Left kidney (tissue), 2 donors: Measurements from ENCODE around the gene RREB1. TPM values are rescaled to one million over a fixed set of nuclear protein-coding genes. Genes with fewer than 3 reads are reported as not detected.

ENCODE experiments used
- DNase-seq: peaks from one replicate; pipeline ENCODE4 v3.0.0-alpha.2; 2013
- polyA plus RNA-seq: library from polyadenylated mRNA; unstranded; fragments of 120-200 nt; gene quantifications from one replicate; pipeline ENCODE4 v1.2.1, GENCODE V29; 2013; ENCODE audit not compliant: insufficient read length

Gene RREB1
- polyA plus RNA-seq, 1 donor: 23.9 TPM

DNA sequence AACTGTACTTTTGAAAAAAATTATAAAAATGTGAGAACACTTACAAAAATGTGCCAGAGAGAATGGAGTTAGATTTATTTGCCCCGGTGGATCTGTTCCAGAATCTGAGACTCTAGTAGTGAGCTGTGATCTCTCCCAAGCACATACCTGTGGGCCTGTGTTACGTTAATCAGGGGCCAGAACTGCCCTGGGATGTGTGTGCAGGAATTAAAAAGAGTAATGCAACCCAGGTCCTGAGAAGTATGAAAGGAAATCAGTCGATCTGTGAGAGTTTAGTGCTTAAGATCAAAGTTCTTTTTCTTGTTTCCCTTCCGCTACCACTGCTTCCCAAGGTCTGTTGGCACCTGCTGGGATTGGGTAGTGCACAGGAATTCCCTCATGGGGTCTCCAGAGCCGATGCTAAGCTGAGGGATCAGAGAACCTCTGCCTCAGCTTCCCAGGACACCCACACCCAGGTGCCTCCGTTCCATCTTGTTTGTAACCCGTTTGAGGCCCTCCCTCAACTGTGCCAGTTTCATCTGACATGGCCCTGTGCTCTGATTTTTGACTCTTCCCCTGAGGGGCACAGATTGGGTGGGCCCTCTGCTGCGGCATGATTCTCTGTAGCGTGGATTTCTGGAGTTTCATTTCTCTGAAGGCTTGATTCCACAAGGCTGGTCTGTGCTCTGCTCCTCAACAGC lies 87.7 kb downstream of the RREB1 start:
- no peak for DNase-seq

DNA sequence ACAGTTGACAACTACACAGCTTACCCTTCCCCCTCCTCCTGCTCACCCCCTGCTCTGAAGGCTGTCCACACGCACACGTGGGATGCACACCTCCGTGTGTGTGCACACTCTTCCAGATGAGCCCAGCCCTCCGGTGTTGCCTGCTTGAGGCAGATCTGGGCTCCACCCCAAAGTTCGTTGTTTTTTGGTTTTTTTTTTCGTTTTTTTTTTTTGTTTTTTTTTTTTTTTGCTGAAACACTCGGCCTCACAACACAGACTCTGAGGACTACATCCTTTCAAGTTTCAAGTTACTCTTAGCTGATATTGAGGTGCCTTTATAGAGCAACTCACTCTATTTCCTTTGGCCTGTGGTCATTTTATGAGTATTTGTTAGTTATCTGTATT lies 88.2 kb downstream of the RREB1 start:
- DNase-seq: no peak

DNA sequence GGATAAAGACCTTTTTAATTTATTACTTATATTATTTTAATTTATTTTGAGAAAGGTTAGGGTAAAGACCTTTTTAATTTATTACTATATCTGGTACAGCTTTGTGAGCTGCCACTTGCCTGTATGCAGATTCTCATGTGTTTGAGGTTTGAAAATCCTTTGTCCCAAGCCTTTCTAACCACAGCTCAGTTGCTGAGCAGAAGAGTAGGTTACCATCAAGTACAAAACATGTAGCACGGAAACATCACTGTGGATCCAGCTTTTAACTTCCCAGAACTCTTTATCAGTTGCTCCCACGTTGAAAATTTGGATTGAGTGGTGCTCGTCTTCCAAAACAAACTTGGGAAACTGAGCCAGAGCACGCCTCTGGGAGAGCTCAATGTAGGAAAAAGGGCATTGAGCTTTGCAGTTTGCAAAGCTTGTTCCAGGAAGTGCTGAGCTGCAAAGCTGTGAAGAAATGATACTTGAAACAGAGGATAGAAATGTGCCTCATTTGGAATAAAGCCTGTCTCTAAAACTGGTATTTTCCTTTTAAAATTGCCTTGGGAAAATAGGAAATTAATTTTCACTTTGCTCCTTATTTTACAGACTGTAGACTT lies 89.0 kb downstream of the RREB1 start:
- DNase-seq: no peak

DNA sequence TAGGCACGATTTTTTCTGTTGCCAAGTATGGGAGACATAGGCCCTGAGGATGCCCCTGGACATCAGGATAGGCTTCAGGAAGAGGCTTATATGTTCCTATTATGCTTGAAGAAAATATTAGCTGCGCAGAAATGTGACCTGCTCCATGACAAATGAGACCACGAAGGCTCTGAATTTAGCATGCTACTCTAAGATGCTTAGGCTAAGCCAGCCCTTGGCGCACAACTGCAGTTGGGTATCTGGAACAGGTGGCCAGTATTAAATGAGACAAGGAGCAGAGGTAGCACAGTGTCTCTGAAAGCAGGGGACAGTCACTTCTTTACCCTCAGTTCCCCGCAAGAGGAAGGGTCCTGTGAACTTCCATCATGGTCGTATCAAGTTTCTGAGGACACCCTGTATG lies 90.0 kb downstream of the RREB1 start:
- DNase-seq: no peak

DNA sequence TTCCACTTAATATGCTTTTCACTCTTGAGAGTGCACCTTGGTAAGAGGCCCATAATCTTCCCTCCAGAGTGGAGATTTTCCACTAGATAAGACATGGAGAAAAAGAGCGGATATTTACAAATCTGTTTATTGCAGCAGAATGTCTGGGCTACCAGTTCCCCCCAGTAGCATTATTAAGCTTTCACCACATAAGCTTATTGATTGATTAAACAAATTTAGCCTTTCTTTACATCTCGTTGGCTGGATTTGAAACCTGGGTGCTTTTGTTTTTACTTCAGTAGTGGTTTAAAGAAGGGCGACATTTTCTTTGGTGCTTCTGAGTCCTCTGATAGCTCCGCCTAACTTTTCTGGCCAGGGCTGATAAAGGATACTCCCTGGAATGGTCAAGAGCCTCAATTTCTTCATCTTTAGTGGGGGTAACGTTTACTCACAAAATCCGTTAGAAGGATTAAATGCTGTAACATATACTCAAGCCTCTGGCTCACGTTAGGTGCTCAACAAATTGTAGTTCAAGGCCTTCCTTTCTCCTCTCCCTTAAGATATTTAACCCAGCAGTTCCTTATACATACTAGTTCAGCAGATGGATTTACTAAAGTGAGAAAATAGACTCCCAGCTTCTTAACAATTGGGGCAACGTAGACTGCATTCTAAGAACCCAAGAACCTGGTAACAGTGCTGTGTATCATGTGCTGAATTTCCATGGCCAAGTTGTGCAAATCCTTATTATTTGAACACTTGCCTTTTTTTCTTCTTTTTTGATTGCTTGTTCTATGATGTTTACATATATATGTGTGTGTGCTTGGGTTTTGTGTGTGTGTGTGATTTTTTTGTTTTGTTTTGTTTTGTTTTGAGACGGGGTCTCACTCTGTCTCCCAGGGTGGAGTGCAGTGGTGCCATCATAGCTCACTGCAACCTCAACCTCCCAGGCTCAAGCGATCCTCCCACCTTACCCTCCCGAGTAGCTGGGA lies 91.4 kb downstream of the RREB1 start:
- no peak for DNase-seq

DNA sequence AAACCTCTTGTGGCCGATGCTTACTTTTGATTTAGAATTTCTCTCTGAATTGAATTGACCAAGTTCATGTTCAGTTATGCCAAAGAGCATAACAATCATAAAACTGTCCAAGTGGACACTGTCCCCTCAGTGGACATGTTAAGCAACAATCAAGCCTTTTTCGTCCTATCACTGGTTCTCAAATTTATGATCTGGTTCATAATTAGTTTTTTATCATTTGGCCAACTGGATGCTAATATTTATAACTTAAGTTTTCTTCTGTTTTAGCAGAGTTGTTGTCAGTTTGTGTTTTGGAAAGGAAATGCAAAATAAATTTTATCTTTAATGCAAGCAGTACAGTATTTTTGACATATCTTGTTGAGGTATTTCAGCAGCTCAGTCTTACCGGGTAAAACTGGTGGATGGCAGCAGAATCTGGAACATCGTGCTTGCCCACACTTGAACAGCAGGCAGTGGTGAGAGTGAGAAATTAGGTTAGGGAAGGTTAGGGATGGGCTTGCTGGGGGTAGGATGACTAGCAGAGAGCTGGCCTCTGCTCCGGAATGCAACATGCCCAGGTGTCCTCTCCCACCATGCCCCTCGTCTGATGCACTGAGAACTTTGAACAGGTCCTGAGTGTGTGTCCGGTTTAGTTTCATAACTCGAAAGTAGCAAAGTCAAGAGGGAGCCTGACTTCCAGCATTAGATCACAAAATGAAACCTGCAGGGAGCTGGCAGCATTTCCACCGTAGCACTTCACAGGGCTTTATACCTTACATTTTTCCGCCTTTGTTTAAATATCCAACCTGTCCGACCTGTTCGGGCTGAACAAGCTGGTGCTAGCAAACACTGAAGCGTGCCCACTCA lies 93.1 kb downstream of the RREB1 start:
- DNase-seq: no peak

DNA sequence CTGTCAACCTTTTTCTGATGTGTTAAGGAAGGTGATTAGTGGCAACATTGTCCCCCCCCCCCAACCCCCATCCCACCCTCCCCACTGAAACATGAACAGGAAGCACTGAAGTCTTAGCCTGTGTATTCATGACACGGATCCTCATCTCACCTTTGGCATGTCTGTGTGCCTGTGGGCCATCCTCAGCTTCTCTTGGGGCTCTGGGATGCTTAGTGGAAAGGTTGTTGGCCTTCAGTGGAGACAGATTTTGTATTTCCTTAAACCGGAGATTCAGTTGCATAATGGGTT lies 93.6 kb downstream of the RREB1 start:
- DNase-seq: no peak

DNA sequence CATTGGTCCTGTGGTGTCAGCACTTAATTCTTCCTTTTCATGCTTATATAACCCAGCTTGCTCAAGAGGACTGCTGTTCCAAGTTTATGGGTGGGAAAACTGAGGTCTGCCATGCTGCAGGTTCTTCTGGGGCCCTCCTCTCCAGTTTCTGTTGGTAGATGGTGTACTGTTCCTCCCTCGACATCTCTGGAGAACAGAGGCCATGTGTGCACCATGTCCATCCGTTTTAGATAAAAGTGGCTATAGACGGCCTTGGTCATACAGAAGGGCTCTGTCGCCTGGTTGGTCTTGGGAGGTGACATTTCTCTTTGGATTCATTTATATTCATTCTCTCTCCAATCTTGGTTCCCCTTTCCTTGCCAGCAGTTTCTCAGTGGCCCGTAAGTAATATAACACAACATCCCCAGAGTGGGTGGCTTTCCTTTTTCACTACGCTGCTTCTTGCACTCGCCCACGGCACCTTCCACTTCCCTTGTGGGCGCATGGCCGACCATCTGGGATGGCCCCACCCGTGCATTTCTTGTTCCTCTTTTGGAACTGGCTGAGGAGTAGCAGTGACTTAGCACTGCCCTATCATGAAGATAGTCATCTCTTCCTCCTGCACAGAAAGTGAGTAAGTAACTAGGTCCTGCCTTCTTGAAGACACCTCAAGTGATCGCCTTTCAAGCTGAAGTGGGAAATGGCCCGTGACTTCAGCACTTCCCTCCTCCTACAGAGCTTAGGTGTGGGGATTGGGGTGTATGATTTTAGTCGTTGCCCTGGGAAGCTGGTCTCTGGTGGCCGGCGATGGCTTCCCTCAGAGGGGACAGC lies 94.2 kb downstream of the RREB1 start:
- DNase-seq: no peak

DNA sequence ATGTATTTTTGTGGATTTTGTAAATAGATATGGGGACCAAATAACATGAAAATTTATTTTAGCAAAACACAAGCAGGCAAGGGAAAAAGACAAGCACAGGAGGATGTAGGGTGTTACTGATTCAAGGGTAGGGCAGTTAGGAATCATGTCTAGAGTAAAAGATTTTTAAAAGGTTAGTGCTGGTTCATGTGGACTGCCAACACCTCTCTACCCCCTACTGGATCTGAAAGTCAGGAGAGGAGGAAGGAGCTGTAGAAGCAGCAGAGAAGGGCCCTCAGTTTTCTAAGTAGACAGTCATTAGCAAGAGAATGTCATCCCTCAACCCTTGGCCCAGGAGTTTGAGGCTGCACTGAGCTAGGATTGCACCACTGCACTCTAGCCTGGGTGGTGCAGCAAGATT lies 95.2 kb downstream of the RREB1 start:
- no peak for DNase-seq

DNA sequence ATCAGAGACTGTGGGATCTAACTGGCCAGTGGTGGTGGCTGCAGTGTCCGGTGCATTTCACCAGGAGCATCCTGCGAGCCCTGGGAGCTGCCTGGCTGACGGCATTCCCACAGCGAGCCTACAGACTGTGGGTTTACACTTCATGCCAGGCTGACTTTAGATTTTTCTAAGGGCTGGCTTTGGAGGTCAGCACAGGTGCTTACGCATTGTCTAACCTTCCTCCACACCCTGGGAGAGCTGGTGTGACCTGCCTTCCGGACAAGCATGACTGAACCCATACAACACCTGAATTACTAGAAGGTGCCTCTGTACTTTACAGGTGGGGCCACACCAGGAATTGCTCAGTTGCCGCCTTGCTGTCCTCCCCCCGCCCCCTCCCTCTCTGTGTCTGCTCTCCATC lies 96.2 kb downstream of the RREB1 start:
- no peak for DNase-seq

DNA sequence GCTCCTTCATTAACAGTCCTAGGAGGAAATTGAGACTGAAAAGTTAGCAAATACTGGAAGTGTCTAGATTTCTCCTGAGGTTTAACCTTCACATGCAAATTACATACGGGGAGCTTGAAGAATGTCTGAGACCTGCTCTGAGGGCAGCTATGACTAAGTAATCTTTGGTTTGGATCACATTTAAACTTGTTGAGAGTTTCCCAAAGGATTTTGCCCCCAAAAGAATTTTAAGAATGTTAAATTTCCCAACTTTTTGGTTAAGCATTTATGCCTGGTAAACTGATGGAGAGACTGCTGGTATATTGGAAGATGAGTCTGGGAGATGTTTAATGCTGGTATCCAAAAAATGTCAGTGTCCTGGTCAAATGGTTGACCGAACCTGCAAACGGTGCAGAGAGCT lies 97.0 kb downstream of the RREB1 start:
- no peak for DNase-seq

DNA sequence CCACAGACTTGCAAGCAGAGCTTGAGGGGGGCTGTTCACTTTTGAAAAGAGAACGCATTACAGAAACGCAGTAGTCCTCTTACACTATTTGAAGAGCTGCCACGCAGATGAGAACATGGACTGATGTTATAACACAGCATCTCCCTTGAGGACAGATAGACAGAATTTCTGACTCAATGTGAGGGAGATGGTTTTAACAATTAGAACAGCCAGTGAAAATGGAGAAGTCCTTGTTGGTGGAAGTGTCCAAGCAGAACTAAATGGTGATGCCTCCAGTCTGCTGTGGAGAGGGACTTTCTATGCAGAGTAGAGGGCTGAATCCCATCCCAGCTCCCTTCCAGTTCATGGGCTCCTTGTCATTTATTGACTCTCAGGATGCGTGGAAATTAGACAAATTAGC lies 100.0 kb downstream of the RREB1 start:
- DNase-seq: no peak

DNA sequence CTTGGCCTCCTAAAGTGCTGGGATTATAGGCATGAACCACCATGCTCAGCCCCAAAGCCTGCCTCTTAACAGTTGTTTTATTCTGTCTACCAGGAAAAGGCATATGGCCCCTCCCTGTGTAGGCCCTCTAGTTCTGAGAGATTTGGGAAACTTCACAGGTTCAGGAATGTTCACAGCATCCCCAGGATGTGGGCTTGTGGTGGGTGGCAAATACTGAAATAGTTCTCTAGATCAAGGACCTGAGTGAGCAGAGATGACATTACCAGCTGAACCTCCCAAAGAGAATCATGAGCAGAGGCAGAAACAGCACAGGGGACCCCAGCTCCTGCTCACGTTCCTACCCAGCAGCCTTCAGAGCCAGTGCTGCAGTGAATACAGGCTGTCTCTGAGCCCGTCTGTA lies 105.7 kb downstream of the RREB1 start:
- DNase-seq: no peak

DNA sequence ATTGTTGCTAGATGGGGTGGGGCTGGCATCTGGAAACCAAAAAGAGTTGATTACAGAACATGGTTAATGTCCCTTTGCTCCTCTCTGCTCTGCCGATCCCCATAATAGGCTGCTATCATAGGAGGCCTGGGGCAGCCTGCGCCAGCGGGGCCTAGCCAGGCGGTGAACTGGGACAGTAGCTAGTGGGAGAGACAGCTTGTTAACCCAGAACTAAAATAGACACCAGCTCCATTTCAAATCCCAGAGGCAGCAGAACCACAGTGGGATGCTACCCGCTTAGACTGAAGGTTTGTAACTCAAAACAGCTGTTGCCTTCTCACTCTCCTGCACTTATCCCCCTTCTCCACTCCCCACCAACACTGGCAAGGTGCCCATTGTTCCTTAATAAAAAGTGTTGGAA lies 106.7 kb downstream of the RREB1 start:
- no peak for DNase-seq

DNA sequence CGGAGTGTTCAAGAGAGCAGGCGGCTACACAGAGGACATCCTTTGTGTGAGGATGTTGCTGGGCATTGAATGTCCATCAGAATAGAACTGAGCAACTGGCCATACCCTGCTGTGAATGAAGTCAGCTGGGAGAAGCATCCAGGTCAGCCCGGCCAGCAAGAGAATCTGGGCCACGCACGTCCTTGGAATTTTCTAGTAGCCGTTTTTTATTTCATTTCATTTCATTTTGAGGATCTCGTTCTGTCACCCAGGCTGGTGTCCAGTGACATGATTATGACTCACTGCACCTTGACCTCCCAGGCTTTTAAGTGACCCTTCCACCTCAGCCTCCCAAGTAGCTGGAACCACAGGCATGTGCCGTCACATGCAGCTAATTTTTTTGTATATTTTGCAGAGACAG lies 107.4 kb downstream of the RREB1 start:
- DNase-seq: no peak

DNA sequence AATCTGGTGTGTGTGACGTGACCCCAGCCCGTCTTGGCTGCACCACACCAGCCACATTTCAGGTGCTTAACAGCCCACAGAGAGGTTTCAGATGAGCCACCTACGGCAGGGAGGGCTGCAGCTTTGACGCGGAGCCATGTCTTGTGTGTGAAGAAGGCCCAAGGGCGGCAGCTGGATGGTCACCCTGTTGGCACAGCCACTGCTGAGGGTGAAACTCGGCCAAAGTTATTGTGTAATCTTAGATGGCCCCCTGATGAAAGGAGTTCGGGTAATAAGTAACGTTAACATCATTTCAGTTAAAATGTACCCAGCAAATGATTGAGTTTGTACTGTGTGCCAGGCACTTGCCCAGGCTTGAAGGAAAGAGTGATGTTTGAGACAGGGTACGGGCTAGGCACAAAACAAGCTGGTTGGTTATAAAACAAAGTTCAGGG lies 108.1 kb downstream of the RREB1 start:
- DNase-seq: no peak

DNA sequence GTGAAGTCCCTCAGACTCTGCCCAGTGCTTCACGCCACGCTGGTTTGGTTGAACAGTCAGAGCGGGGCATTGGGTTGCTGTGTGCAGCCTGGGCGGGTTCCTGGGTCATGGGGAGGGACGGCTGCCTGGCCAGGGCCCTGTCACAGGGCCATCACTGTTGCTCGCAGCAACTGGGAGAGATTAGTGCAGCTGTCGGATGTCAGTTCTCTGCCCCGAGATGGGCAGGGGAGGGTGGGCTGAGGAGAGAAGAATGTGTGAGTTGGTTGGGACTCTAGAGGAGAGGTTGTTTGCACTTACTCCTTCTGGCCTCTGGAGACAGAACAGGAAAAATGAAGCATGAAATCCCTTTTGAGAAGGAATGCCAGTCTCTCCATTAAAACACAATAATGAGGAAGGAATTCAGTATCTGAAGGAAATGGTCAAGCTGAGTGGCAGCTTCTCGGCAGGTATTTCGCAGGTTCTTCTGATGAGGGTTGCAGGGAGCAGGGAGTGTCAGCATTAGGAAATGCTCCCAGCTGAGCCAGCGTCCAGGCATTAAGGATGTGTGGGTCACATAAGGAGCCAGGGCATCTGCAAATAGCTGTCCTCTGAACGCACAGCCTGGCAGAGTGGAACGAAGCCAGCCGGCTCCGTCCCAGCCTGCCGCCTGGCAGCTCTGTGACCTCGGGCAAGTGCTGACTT lies 109.3 kb downstream of the RREB1 start:
- no peak for DNase-seq

DNA sequence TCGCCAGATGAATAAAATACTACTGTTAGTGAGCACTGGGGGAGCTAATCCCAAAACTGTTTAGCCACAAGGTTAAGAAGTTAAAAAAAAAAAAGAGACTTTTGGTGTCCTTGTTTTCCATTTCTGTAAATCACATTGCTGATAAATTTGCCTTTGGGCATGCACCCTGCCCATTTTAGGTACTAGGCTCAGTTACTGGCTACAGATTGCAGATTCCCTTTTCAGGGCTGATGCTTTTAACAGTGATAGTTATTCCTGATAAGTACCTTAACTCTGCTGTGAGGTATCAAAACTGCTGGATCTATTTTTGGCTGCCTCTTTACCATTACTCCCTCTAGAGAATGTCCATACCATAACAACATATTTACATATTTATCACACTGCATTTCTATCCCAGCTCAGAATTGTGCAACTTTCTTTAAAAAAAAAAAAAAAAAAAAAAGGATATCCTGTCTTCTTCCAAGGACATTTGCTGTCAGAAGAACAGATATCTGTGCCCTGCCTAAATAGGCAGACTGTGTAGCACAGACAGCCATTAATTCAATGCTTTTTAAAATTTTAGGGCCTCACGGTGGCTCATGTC lies 110.7 kb downstream of the RREB1 start:
- no peak for DNase-seq

DNA sequence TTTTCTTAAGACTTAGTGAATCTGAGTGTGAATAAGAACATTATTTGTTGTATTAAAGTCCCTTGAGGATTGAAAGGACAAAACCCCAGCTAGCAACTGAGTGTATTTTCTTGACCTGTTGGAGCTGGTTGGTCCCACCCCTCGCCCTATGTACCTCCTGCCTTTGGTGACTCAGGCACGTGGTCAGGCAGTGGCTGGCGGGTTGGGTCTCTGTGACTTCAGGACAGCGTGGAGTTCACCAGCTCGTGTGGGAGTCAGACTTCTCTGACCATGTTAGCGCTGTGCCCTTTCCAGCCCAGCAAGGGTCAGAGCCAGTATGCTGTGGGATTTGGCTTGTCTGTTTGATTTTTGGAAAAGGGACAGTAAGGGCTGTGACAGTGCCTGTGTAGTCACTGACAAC lies 111.5 kb downstream of the RREB1 start:
- DNase-seq: no peak

DNA sequence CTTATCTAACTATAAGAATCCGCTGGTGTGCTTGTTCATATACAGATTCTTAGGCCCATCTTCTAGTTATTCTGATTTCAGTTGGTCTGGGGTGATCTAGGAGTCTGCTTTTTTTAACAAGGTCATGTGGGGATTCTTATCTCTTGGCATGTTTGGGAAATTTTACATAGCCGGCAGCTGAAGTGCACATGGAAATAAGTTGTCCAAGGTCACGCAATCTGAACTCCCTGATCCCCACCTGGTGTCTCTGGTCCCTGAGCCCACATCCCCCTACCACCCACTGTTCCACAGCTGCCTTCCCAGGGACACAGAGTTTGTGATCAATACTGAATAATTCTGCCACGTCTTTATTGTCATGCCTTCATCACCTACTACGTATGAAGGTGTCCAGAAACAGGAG lies 114.4 kb downstream of the RREB1 start:
- no peak for DNase-seq

DNA sequence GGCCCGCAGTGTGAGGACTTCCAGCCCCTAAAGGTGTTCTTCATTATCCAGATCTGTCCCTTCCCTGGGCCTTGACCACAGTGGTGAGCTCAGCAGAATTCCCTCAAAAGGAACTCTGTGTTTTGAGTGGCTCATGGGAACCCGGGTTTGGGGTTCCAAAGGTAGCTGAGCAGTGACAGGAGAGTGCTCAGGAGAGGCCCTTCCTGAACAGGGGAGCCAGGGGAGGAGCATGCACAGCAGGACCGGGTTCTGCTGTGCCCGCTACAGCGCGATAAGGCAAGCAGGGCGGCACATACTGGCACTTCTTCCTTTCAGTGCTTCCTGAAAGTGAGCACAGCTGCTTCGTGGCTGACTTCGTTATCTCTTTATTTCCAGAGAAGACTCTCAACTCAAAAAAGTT lies 117.0 kb downstream of the RREB1 start:
- no peak for DNase-seq
